H9 (cell line): ENCODE results near the gene DCST2. TPM values are rescaled to one million over a fixed set of nuclear protein-coding genes. Genes with fewer than 3 reads are reported as not detected.
"Not testable (repeated sequence)": the region's sequence is repeated elsewhere in the genome, so short reads cannot be mapped to it uniquely, and the experiment has no call there.

Experiments
- DNase-seq: peaks from one replicate; pipeline ENCODE4 v3.0.0-alpha.2; 2017
- H2AFZ ChIP-seq: one replicate; pipeline ENCODE4 v1.6.1; 2013; ENCODE audit warnings: mild to moderate bottlenecking, low read length, control low read depth, moderate library complexity
- H2AK5ac ChIP-seq: 2 replicates; pipeline ENCODE4 v1.6.1; 2013; ENCODE audit warnings: low read length, control low read depth, mixed read lengths; ENCODE audit not compliant: insufficient read length
- H2BK120ac ChIP-seq: one replicate; pipeline ENCODE4 v1.6.1; 2013; ENCODE audit warnings: low read depth, mild to moderate bottlenecking, low read length, control low read depth, inconsistent platforms; ENCODE audit not compliant: poor library complexity, severe bottlenecking
- H2BK12ac ChIP-seq: 2 replicates; pipeline ENCODE4 v1.6.1; 2013; ENCODE audit warnings: low read length, control low read depth, mixed read lengths, low read depth; ENCODE audit not compliant: insufficient read length
- H2BK15ac ChIP-seq: 2 replicates; pipeline ENCODE4 v1.6.1; 2013; ENCODE audit warnings: low read depth, low read length, control low read depth
- H2BK20ac ChIP-seq: one replicate; pipeline ENCODE4 v1.6.1; 2013; ENCODE audit warnings: low read depth, mild to moderate bottlenecking, low read length, control low read depth, inconsistent platforms; ENCODE audit not compliant: poor library complexity, severe bottlenecking
- H2BK5ac ChIP-seq: 2 replicates; pipeline ENCODE4 v1.6.1; 2013; ENCODE audit warnings: low read length, control low read depth, mixed read lengths; ENCODE audit not compliant: insufficient read length
- H3K14ac ChIP-seq: 2 replicates; pipeline ENCODE4 v1.6.1; 2013; ENCODE audit warnings: low read length, control low read depth; ENCODE audit not compliant: insufficient read depth
- H3K18ac ChIP-seq: 2 replicates; pipeline ENCODE4 v1.6.1; 2013; ENCODE audit warnings: low read depth, mild to moderate bottlenecking, mixed read lengths, low read length, control low read depth; ENCODE audit not compliant: insufficient read length
- H3K23ac ChIP-seq: 2 replicates; pipeline ENCODE4 v1.6.1; 2013; ENCODE audit warnings: low read length, control low read depth, mixed read lengths, low read depth; ENCODE audit not compliant: insufficient read length
- H3K23me2 ChIP-seq: 2 replicates; pipeline ENCODE4 v1.6.1; 2013; ENCODE audit warnings: low read depth, mild to moderate bottlenecking, mixed read lengths, low read length, control low read depth; ENCODE audit not compliant: insufficient read length, poor library complexity, severe bottlenecking
- H3K27ac ChIP-seq: 2 replicates; pipeline ENCODE4 v1.5.1; 2013; ENCODE audit warnings: low read length, control low read depth, mixed read lengths, low read depth; ENCODE audit not compliant: insufficient read length
- H3K27me3 ChIP-seq: 2 replicates; pipeline ENCODE4 v1.6.1; 2013; ENCODE audit warnings: low read length, control low read depth, inconsistent platforms; ENCODE audit not compliant: insufficient read depth
- H3K4ac ChIP-seq: 2 replicates; pipeline ENCODE4 v1.6.1; 2013; ENCODE audit warnings: low read depth, mild to moderate bottlenecking, control low read depth, inconsistent platforms, low read length, moderate library complexity
- H3K4me1 ChIP-seq: 2 replicates; pipeline ENCODE4 v1.6.1; 2013; ENCODE audit warnings: low read length, control low read depth, inconsistent platforms; ENCODE audit not compliant: insufficient read depth
- H3K4me2 ChIP-seq: 2 replicates; pipeline ENCODE4 v1.6.1; 2013; ENCODE audit warnings: low read length, control low read depth, mixed read lengths; ENCODE audit not compliant: insufficient read length, insufficient read depth
- H3K56ac ChIP-seq: 2 replicates; pipeline ENCODE4 v1.6.1; 2013; ENCODE audit warnings: low read depth, mild to moderate bottlenecking, mixed read lengths, low read length, control low read depth; ENCODE audit not compliant: insufficient read length
- H3K79me1 ChIP-seq: 2 replicates; pipeline ENCODE4 v1.6.1; 2013; ENCODE audit warnings: low read depth, mild to moderate bottlenecking, moderate library complexity, low read length, control low read depth, inconsistent platforms; ENCODE audit not compliant: insufficient read depth, poor library complexity, severe bottlenecking
- H3K79me2 ChIP-seq: 2 replicates; pipeline ENCODE4 v1.6.1; 2013; ENCODE audit warnings: low read length, control low read depth, inconsistent platforms; ENCODE audit not compliant: insufficient read depth
- H3K9ac ChIP-seq: 2 replicates; pipeline ENCODE4 v1.6.1; 2013; ENCODE audit warnings: low read length, control low read depth, mixed read lengths; ENCODE audit not compliant: insufficient read length; ENCODE audit errors: extremely low read depth
- H3K9me3 ChIP-seq: one replicate; pipeline ENCODE4 v1.6.1; 2013; ENCODE audit warnings: low read depth, low read length, inconsistent platforms; ENCODE audit not compliant: control insufficient read depth
- H3T11ph ChIP-seq: one replicate; pipeline ENCODE4 v1.6.1; 2013; ENCODE audit warnings: mild to moderate bottlenecking, low read length, control low read depth, inconsistent platforms
- H4K20me1 ChIP-seq: one replicate; pipeline ENCODE4 v1.6.1; 2013; ENCODE audit not compliant: control insufficient read depth, insufficient read length, insufficient read depth
- H4K5ac ChIP-seq: 2 replicates; pipeline ENCODE4 v1.6.1; 2013; ENCODE audit warnings: low read depth, mild to moderate bottlenecking, mixed read lengths, low read length, control low read depth; ENCODE audit not compliant: insufficient read length
- H4K8ac ChIP-seq: replicated peaks from 2 replicates; pipeline ENCODE4 v1.6.1; 2013; ENCODE audit warnings: low read length, control low read depth, mixed read lengths, low read depth; ENCODE audit not compliant: insufficient read length
- H4K91ac ChIP-seq: 2 replicates; pipeline ENCODE4 v1.6.1; 2013; ENCODE audit warnings: low read depth, mild to moderate bottlenecking, moderate library complexity, mixed read lengths, low read length, control low read depth; ENCODE audit not compliant: insufficient read length
- H3K27ac Mint-ChIP-seq, 3 experiments: 2 replicates in 2 of 3; 3 replicates in 1 of 3; pipeline ENCODE4 v1.8.0; 2020 to 2021; ENCODE audit warnings: mixed read lengths in 3 of 3, mild to moderate bottlenecking in 1 of 3, moderate library complexity in 1 of 3
- H3K27me3 Mint-ChIP-seq: 2 replicates; pipeline ENCODE4 v1.8.0; 2021; ENCODE audit warnings: low read depth, mild to moderate bottlenecking, moderate library complexity, mixed read lengths
- H3K36me3 Mint-ChIP-seq, 3 experiments: 2 replicates in 2 of 3; 3 replicates in 1 of 3; pipeline ENCODE4 v1.8.0; 2020 to 2021; ENCODE audit warnings: low read depth in 3 of 3, mixed read lengths in 3 of 3; ENCODE audit not compliant: insufficient read depth in 1 of 3
- H3K4me1 Mint-ChIP-seq, 2 experiments: 2 replicates each; pipeline ENCODE4 v1.8.0; 2020; ENCODE audit warnings: mixed read lengths in 2 of 2
- H3K4me3 Mint-ChIP-seq, 2 experiments: 2 replicates in 1 of 2; 3 replicates in 1 of 2; pipeline ENCODE4 v1.8.0; 2020 to 2021; ENCODE audit warnings: mild to moderate bottlenecking in 2 of 2, mixed read lengths in 2 of 2, moderate library complexity in 1 of 2
- H3K9me3 Mint-ChIP-seq, 2 experiments: 2 replicates in 1 of 2; 3 replicates in 1 of 2; pipeline ENCODE4 v1.8.0; 2020; ENCODE audit warnings: mild to moderate bottlenecking in 2 of 2, mixed read lengths in 2 of 2, moderate library complexity in 1 of 2
- WGBS: extraction: QIAGEN DNeasy Blood & Tissue Kit; methylation state at CpG from one replicate; pipeline ENCODE4 v1.1.7; 2013; ENCODE audit warnings: missing lambda C conversion rate, low lambda C conversion rate, mixed read lengths; ENCODE audit not compliant: insufficient read length; ENCODE audit errors: extremely low coverage; 5-methylcytosine and 5-hydroxymethylcytosine counted together
- total RNA-seq: library from RNA; stranded (reverse); gene quantifications from 2 replicates; pipeline ENCODE4 v1.2.1, GENCODE V29; 2021
- TF ChIP-seq, protein P1 (sequence below): fragments of 200-600 bp; sonication (generic); conservative IDR thresholded peaks from 3 replicates; pipeline ENCODE4 v1.8.0; 2021; ENCODE audit warnings: antibody characterized with exemption, mild to moderate bottlenecking

DCST2 gene
- total RNA-seq, 1 experiment from 2014 or later = 0.35 TPM

DNA sequence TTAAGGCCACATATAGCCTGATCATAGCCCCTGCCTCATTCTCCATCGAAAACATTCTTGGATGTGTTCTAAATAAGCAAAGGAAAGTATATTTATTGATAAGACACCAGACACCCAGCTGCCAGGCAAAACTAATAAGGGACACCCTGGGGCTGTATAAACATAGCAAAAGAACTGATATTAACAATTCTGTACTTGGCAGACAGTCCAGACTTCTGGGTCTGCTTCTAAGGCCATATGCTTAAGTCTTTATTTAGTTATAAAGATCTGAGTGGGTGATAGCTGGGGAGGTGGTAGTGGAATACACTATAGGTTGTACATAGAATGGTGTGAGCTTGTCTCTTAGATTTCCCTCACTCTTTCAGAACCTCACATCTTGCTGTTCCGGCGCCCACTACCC is 55.2 kb downstream of the DCST2 start:
- Histone ChIP-seq H2BK5ac (no peak overlapping the region), H3K27me3 (no peaks in the 10 kb centered on the region), H3K4me2 (no peak overlapping the region), H3K23me2 (peaks cover 12% of the 10 kb centered on the region), H3K9ac (no peak overlapping the region), H2AK5ac (no peak overlapping the region), H3K56ac (no peak overlapping the region), H2BK15ac (no peak overlapping the region), H3K27ac (no peak overlapping the region), H4K91ac (no peak overlapping the region), H4K8ac (no peak overlapping the region), H2BK20ac (no peak overlapping the region), H4K5ac (no peak overlapping the region), H3K4ac (no peak overlapping the region), H2BK12ac (no peak overlapping the region), H3K79me1 (no peaks in the 10 kb centered on the region), H4K20me1 (no peaks in the 10 kb centered on the region), H3K4me1 (no peaks in the 10 kb centered on the region), H3K18ac (no peak overlapping the region), H3T11ph (no peak overlapping the region), H2AFZ (no peak overlapping the region), H3K14ac (no peak overlapping the region), H3K79me2 (peaks cover 24% of the 10 kb centered on the region), H2BK120ac (no peak overlapping the region), H3K9me3 (no peaks in the 10 kb centered on the region), H3K23ac (no peak overlapping the region)
- H3K36me3 Mint-ChIP-seq = peaks cover 27 to 47% (median 44%) of the 10 kb centered on the region in 3 experiments
- H3K27ac Mint-ChIP-seq = no peak overlapping the region
- H3K4me3 Mint-ChIP-seq = no peak overlapping the region
- peaks cover 2 to 6% of the 10 kb centered on the region in 2 experiments; a peak in 2 of 4 replicates for H3K4me1 Mint-ChIP-seq
- no peaks in the 10 kb centered on the region for H3K9me3 Mint-ChIP-seq
- no CpG with 5 or more reads among the region's 3 CpGs for WGBS
- no peaks in the 10 kb centered on the region for H3K27me3 Mint-ChIP-seq
- TF ChIP-seq, protein P1, sequence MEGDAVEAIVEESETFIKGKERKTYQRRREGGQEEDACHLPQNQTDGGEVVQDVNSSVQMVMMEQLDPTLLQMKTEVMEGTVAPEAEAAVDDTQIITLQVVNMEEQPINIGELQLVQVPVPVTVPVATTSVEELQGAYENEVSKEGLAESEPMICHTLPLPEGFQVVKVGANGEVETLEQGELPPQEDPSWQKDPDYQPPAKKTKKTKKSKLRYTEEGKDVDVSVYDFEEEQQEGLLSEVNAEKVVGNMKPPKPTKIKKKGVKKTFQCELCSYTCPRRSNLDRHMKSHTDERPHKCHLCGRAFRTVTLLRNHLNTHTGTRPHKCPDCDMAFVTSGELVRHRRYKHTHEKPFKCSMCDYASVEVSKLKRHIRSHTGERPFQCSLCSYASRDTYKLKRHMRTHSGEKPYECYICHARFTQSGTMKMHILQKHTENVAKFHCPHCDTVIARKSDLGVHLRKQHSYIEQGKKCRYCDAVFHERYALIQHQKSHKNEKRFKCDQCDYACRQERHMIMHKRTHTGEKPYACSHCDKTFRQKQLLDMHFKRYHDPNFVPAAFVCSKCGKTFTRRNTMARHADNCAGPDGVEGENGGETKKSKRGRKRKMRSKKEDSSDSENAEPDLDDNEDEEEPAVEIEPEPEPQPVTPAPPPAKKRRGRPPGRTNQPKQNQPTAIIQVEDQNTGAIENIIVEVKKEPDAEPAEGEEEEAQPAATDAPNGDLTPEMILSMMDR = no peak
- DNase-seq = no peak

DNA sequence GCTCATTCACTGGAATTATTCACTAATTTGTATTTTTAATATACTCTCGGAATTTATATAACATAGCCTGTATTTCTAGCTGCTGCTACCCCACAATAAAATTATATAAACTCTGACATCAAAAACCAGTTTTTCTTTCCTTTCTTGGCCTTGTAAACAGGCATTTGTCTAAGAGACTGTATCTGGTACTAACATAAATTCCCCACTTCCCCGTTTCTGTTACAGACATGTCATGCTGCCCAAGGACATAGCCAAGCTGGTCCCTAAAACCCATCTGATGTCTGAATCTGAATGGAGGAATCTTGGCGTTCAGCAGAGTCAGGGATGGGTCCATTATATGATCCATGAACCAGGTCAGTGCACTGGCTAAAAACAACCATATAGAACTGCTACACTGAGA is 55.8 kb downstream of the DCST2 start:
- no CpG with 5 or more reads among the region's 3 CpGs for WGBS
- H3K27me3 ChIP-seq, H3T11ph ChIP-seq, H4K8ac ChIP-seq, H4K20me1 ChIP-seq, H3K18ac ChIP-seq, H3K4me2 ChIP-seq, H2BK20ac ChIP-seq, H3K4ac ChIP-seq, H2BK15ac ChIP-seq, H3K79me1 ChIP-seq, H2AK5ac ChIP-seq, H3K9ac ChIP-seq, H3K4me1 ChIP-seq, H3K4me1 Mint-ChIP-seq, H2BK120ac ChIP-seq, H2BK12ac ChIP-seq, H2AFZ ChIP-seq, H3K27ac ChIP-seq, H3K14ac ChIP-seq, H3K56ac ChIP-seq, H3K9me3 Mint-ChIP-seq, H4K91ac ChIP-seq, H3K23ac ChIP-seq, H2BK5ac ChIP-seq, H3K9me3 ChIP-seq, DNase-seq, H3K27me3 Mint-ChIP-seq, H4K5ac ChIP-seq: not testable (repeated sequence)
- peak overlapping the region in 1 of 2 experiments; percentile 17; a peak in 2 of 5 replicates for H3K4me3 Mint-ChIP-seq
- H3K36me3 Mint-ChIP-seq = peaks cover 27 to 47% (median 44%) of the 10 kb centered on the region in 3 experiments
- H3K27ac Mint-ChIP-seq = peak overlapping the region in 1 of 3 experiments; percentile 70; a peak in 3 of 7 replicates
- peaks cover 24% of the 10 kb centered on the region for H3K79me2 ChIP-seq
- peaks cover 15% of the 10 kb centered on the region for H3K23me2 ChIP-seq
